ENCODE data around the gene ALDH3B2. TPM values are rescaled to one million over a fixed set of nuclear protein-coding genes. Genes with fewer than 3 reads are reported as not detected.

ALDH3B2 gene
- total RNA-seq, 4 donors from 2014 or later: 62.6 to 181 (median 120) TPM

DNA sequence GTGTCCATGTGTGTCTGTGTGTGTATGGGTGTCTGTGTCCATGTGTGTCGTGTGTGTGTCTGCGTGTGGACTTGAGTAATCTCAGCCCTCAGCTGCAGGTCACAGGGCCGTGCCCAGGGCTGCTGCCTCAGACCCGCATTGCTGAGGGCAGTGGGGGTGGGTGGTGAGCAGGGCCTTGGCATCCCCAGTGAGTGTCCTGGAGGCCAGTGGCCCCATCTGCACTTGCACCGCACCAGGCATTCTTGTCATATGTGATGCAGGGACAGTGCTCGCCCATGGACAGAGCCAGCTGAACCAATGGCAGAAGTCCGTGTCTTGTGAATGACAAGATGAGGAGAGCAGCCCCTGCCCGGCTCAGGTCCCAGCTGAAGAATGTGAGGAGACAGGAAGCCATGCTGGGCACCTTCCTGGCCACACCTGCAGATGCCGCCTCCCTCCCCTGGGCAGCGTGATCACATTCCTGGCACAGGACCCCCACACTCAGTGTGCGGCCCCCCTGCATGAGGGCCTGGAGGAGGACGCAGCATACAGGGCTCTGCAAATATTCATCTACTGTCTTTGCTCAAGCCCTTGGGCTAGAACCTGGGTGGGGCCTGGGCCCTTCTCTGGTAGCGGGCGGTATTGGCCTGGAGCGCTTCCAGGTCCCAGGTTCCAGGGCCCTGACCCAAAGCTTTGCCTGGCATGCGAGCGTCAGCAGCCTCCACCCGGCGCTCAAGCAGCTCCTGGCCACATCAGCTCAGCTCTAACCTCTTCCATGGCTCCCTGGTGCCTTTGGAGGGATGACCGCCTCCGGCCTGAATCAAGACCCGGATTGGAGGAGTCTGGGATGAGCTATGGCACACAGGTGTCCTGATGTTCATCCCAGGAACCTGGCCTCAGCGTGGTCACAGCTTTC, 3.9 kb downstream of the ALDH3B2 start:
- H3K27me3 ChIP-seq: peaks cover 0 to 30% (median 0%) of the 10 kb centered on the region in 4 donors
- no peak overlapping the region for H3K27ac ChIP-seq
- DNase-seq: no peak
- H3K9me3 ChIP-seq: no peaks in the 10 kb centered on the region
- no peak overlapping the region for H3K4me3 ChIP-seq
- intact Hi-C loops (cut with DNase I): no loop called here
- peaks cover 8 to 48% (median 8%) of the 10 kb centered on the region in 3 donors for H3K4me1 ChIP-seq
- TF ChIP-seq CTCF (IDR thresholded peaks at IDR 0.05) (no peak), POLR2A (IDR thresholded peaks at IDR 0.05) (no peak)
- WGBS, 2 donors: 82 to 83% methylated on average over 2 to 4 of the region's 23 CpGs
- H3K36me3 ChIP-seq: peaks cover 0 to 22% (median 0%) of the 10 kb centered on the region in 3 donors

DNA sequence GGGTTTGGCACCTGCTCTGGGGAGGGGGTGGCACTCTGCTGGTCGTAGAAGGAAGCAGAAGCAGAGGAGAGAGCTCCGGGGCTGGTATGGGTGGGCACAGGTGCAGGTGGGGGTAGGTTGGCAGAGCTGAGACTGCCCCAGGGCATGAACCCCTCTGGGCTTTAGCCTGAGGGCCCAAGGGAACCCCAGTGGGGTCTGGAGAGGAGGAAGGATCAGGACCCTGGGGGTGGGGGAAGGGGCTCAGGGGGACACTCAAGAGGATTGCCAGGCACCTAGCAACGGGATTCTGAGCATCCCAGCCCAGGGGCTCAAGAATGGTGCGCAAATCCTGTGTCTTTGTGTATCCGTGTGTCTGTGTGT, 6.3 kb downstream of the ALDH3B2 start:
- TF ChIP-seq CTCF (IDR thresholded peaks at IDR 0.05): no peak
- no peak for TF ChIP-seq POLR2A (IDR thresholded peaks at IDR 0.05)
- Histone ChIP-seq H3K4me1 (peaks cover 0 to 26% (median 0%) of the 10 kb centered on the region in 3 donors), H3K27me3 (peaks cover 0 to 7% (median 0%) of the 10 kb centered on the region in 4 donors), H3K9me3 (no peaks in the 10 kb centered on the region), H3K36me3 (peaks cover 0 to 46% (median 0%) of the 10 kb centered on the region in 3 donors), H3K4me3 (no peak overlapping the region), H3K27ac (no peak overlapping the region)
- no peak for DNase-seq
- WGBS, 2 donors: 61 to 63% methylated on average over 3 to 5 of the region's 5 CpGs
- intact Hi-C loops (cut with DNase I): no loop called here

DNA sequence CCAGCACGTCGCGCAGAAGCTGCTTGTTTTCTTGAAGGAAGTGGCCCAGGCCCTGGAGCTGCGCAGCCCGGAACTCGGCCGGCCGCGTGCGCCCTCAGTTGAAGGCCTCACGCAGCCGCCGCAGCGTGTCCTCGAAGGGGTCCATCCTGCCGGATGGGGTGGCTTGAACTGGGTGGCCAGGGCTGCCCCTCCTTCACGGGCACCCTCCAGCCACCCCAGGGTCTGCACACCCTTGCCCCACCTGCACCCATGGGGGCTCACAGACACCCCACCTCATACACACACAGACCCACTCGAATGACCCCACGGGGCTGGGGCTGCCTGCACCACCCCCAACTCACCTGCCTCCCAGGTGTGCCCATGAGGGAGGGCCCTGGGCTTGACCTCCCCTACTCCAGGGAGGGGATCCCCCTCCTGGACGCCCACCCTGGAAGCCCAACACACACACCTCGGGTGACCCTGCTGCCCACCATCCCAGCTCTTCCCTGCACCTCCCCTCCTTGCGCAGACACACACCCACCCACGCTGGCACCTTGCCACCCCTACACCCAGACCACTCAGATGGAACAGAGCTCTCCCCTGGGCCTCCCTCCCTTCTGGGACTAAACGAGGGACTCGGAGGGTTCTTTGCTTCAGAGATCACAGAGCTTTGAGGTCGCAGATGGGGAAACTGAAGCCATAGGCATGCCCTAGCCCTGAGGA, 6.8 kb downstream of the ALDH3B2 start:
- WGBS, 2 donors: 30% methylated on average over 5 of the region's 26 CpGs; no CpG with 5 or more reads in 1 of the 2 donors
- H3K9me3 ChIP-seq: no peaks in the 10 kb centered on the region
- intact Hi-C loops (cut with DNase I): no loop called here
- no peak for DNase-seq
- TF ChIP-seq POLR2A (IDR thresholded peaks at IDR 0.05): no peak
- H3K36me3 ChIP-seq: peaks cover 0 to 51% (median 0%) of the 10 kb centered on the region in 3 donors
- peaks cover 0 to 4% (median 0%) of the 10 kb centered on the region in 4 donors for H3K27me3 ChIP-seq
- no peak overlapping the region for H3K4me3 ChIP-seq
- no peak overlapping the region for H3K27ac ChIP-seq
- peaks cover 0 to 20% (median 0%) of the 10 kb centered on the region in 3 donors for H3K4me1 ChIP-seq

DNA sequence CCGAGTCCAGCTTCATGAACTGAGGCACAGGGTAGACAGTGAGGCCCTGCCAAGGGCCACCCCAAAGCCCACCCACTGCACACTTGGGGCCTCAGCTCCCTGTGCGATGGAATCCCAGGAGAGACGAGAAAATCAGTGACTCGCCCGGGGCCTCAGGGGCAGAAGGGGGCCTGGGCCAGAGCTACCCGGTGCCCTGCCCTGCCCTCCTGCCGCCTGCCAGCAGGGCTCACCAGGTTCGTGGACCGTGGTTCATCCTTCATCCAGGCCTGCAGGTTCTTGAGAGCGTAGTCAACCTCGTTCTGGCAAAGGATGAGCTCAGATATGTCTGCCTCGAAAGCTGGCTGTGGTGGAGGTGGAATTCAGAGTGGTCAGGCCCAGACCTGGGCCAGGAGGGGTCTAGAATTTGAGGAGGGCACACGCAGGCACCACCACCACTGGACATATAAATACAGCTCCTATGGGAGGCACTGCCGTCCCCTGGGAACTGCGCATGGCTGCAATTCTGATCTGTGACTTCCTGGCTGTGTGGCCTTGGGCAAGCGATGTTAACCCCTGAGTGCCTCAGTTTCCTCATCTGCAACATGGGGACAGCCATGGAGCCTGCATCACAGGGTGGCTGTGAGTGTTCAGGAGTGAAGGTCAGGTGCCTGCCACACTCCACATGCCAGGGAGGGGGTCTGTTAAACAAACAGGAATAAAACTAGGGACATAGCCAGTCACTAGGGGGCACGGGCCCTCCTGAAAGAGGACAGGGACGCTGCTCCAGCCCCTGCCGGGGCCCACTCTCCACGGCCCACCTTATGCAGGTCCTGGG, 7.5 kb downstream of the ALDH3B2 start:
- DNase-seq: no peak
- WGBS, 2 donors: 71 to 90% methylated on average over 2 to 9 of the region's 20 CpGs

More for the DNA sequence above, 7.5 kb downstream of the ALDH3B2 start:
- Histone ChIP-seq H3K9me3 (no peaks in the 10 kb centered on the region), H3K4me3 (no peak overlapping the region), H3K27ac (no peak overlapping the region), H3K4me1 (peaks cover 0 to 16% (median 0%) of the 10 kb centered on the region in 3 donors), H3K27me3 (peaks cover 0 to 4% (median 0%) of the 10 kb centered on the region in 4 donors), H3K36me3 (peaks cover 0 to 54% (median 0%) of the 10 kb centered on the region in 3 donors)
- TF ChIP-seq POLR2A (IDR thresholded peaks at IDR 0.05) (no peak), CTCF (IDR thresholded peaks at IDR 0.05) (peak in 1 of 6 experiments; percentile 13)
- intact Hi-C loops (cut with DNase I): no loop called here
